Choroid plexus epithelial cell (primary cell): ENCODE data around the gene GOLGA1.
"Not testable (repeated sequence)": the region's sequence is repeated elsewhere in the genome, so short reads cannot be mapped to it uniquely, and the experiment has no call there.

Experiments used
- DNase-seq: peaks from one replicate; pipeline ENCODE4 v3.0.0-alpha.2; 2010; ENCODE audit warnings: low read depth
- H3K4me3 ChIP-seq: 2 replicates; pipeline ENCODE4 v1.5.1; 2011; ENCODE audit warnings: low read depth, mild to moderate bottlenecking, control low read depth, low read length, moderate library complexity
- CTCF ChIP-seq: conservative IDR thresholded peaks from 2 replicates; pipeline ENCODE4 v1.5.1; 2011; ENCODE audit warnings: low read depth, mild to moderate bottlenecking, control low read depth, inconsistent platforms, low read length, moderate library complexity

Gene GOLGA1

GRCh38 chr9:124968238-124968637 lies 27.4 kb upstream of the GOLGA1 start:
- H3K4me3 ChIP-seq: no peak overlapping the region
- TF ChIP-seq CTCF: no peak
- DNase-seq: no peak

GRCh38 chr9:124965775-124966568 lies 25.1 kb upstream of the GOLGA1 start:
- H3K4me3 ChIP-seq: not testable (repeated sequence)
- peak; percentile 57 for DNase-seq

GRCh38 chr9:124964604-124965003 lies 23.7 kb upstream of the GOLGA1 start:
- DNase-seq: no peak
- no peak overlapping the region for H3K4me3 ChIP-seq
- no peak for TF ChIP-seq CTCF

- no peak overlapping the region for H3K4me3 ChIP-seq
- DNase-seq: no peak
- no peak for TF ChIP-seq CTCF
Observed at GRCh38 chr9:124964056-124964455, 23.2 kb upstream of the GOLGA1 start.

GRCh38 chr9:124960409-124960752 lies 19.5 kb upstream of the GOLGA1 start:
- H3K4me3 ChIP-seq: no peak overlapping the region
- peak; percentile 19 for DNase-seq
- no peak for TF ChIP-seq CTCF

- peak; percentile 11 for DNase-seq
- H3K4me3 ChIP-seq: not testable (repeated sequence)
Observed at GRCh38 chr9:124959671-124960408, 19.0 kb upstream of the GOLGA1 start.

- peak; percentile 15 for DNase-seq
- H3K4me3 ChIP-seq: no peak overlapping the region
- TF ChIP-seq CTCF: no peak
Observed at GRCh38 chr9:124954255-124954654, 13.4 kb upstream of the GOLGA1 start.
